HG03095 (cell line): ENCODE data around the gene GUCA2A.

Experiments
- ATAC-seq: cut with Tn5 transposase; IDR thresholded peaks from one replicate; pipeline ENCODE4 v1.9.1; 2021; ENCODE audit warnings: moderate library complexity; ENCODE audit not compliant: unreplicated experiment

GUCA2A gene

DNA sequence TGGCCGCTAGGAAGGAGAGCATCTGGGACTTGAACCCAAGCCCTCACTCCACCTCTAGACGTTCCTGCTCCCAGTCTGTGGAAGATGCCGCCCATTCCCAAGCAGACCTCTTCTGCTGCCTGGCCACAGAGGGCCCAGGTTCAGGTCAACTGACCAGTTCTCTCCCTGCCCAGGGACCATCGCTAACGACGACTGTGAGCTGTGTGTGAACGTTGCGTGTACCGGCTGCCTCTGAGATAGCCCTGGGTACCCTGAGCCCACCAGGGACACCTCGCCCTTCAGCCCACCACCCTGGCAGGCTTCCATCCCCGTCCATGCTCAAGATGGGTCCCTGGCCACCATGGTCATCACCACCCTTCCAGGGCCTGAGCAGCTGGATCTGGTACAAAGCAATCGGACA, 9.2 kb downstream of the GUCA2A start:
- no peak for ATAC-seq

DNA sequence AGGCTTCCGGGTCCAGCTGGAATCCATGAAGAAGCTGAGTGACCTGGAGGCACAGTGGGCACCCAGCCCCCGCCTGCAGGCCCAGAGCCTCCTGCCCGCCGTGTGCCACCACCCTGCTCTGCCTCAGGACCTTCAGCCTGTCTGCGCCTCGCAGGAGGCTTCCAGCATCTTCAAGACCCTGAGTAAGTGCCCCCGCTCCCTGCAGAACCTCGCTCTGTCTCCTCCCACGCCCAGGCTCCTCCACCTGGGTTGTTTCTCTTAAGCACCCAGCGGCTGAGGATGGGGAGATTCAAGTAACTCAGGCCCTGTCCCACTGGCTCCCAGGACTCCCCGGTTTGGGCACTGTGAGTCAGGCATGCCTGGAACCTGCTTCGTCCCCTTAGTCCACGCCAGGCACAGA, 9.9 kb downstream of the GUCA2A start:
- ATAC-seq = no peak

DNA sequence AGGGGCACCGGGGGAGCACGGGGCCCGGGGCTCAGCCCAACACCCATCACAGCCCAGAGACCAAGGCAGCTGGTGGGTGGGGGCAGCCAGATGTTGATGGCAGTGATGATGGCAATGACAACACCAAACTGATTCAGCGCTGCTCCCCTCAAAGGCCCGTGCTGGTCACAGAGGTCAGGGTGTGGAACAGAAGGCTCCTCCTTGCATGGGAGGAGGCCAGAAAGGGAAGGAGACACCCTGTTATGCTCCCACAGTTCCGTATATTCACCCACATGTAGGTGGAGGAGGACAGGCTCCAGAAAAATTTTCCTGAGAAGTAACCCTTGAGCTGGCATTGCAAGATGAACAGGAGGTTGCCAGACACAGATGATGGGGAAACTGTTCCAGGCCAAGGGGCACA, 10.9 kb downstream of the GUCA2A start:
- ATAC-seq = no peak

DNA sequence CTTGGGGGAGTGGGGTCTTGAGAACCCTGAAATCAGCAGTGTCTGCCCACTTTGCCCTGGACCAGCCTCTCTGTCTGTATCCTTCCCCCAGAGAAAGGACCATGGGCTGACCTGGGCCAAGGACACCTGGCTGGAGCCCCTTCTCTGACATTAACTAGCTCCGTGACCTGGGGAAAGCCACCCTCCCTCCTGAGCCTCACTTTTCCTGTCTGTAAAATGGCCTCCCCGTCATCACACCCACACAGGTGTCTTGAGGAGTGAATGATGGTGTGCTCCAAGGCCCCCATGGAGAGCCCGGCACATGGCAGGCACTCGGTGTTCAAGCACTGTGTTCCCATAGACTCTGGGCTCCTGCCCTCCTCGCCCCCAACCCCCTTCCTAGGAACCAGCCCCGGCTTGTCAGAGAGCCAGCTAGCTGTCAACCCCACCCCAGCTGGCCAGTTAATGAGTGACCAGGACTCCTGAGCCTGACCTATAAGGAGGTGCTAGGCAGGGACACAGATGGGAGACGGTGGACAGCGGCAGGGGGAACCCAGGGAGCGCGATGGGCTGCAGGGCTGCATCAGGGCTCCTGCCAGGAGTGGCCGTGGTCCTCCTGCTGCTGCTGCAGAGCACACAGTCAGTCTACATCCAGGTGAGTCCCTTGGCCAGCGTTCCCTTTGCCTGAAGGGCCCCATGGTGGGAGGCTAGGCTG, 11.5 kb downstream of the GUCA2A start, which contains the start of gene GUCA2B:
TSS of gene GUCA2B (plus strand) at position 504 of the 694 bp plus-strand sequence. CDS start at position 545, 41 bp downstream.
- no peak for ATAC-seq

GRCh38 chr1:42152119-42152518, 12.4 kb downstream of the GUCA2A start:
- ATAC-seq = no peak

DNA sequence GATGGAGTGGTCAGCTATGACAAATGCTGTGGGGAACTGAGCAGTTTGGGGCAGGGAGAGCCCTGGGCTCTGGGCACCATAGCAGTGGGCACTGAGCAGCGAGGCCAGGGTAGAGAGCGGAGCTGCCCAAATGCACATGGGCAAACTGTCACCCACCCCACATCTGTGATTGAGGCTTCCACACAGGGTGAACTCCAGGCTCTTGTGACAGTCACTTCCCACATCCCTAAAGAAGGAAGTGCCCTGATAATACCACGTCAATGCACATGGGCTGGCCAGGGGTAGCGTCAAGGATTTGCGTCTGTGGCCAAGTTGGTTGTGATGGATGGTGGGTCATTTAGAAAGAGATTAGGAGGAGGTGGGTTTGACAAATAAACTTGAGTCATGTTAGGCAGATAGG, 13.9 kb downstream of the GUCA2A start:
- no peak for ATAC-seq

GRCh38 chr1:42148166-42148565, 16.4 kb downstream of the GUCA2A start:
- no peak for ATAC-seq

DNA sequence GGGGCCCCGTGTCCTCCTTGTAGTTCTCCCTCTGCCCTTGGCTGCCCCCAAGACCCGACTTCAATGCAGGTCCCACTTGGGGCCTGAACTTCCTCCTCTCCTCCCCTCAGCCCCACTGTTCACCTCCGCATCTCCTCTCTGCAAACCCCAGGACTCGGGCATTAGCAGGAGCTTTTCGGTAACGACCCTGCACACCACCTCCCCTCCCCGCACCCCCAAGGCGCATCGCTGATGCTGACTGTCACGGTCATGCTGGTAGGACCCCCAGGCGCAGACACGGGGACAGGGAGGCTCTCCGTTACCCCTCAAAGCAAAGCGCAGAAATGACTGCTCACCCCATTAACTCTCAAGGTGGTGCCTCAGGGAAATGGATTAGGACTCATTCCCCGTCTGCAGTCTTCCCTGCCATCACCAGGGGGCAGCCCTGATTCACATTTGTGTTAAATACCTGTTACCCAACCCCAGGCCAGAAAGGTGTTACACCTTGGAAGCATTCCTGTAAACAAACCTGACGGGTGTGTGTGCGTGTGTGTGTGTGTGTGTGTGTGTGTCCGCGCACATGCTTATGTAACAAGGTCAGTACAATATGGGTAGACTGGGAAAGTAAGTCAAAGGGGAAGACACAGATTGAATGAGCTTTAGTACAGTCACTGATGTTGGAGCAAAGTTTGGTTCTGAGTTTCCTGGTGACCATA, 17.8 kb downstream of the GUCA2A start:
- ATAC-seq = no peak

DNA sequence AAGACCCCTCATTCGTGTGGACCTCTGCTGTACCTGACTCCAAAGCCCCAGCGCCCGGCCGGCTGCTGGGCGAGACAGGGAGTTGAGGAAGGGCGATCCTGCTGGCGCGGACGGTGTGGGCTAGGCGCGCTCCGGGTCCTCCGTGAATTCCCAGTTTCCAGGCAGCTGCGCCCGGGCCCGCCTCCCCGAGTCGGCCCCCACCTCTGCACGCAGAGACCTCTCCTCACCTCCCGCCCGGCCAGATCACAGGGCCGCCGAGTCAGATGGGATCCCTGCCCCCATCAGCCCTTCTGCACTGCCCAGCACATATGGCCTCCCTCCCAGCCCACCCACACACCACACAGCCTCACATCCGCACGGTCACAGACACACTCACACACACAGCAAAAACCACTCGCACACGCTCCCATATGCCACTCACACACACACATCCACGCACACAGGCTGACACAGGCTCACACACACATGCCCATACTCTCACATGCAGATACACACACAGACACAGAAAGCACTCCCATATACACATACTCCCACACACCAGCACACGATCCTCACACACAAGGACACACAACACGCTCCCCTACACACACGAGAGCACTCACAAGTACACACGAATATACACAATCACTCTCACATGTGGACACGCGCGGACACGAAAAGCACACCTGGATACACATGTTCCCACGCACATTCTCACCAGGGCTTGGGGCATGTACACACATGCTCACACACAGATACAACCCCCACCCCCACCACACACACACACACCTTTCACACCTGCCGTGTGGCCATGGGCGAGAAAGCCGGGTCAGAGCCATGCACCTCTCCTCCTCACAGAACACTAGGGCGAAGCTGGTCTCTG, 18.6 kb downstream of the GUCA2A start:
- no peak for ATAC-seq

- no peak for ATAC-seq
Observed at GRCh38 chr1:42145389-42145716, 19.2 kb downstream of the GUCA2A start.

- no peak for ATAC-seq
Observed at GRCh38 chr1:42144711-42145388, 19.7 kb downstream of the GUCA2A start.

- no peak for ATAC-seq
Observed at GRCh38 chr1:42143896-42144710, 20.4 kb downstream of the GUCA2A start.

DNA sequence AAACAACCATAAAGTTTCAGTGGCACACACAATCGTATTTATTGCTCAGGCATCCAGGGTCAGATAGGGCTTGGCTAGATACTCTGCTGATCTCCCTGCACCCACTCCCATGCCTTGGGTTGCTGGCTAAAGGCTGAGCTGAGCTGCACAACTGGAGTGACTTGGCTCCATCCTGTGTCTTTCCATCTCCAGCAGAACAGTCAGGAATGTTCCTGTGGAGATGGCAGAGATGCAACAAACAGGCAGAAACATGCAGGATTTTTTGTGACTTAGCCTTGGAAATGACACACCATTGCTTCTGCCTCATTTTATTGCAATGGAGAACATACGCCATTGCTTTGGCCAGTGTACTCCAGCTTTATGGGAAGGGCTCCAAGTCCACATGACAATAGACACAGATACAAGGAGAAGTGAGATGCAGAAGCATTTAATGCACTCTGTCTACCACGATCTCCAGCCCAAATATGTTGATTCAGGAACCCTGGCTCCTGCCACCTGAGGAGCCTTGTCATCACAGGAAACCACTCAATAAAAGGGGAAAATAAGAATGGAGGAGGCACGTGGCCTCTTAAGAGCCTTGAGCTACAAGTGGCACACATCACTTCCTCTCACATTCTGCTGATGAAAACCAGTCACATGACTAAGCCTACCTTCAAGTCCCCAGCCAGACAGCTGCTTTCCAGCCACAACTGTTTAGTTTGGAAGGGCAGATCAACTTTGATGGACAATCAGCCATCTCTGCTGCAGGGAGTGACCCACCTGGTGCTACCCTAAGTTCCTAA, 21.5 kb downstream of the GUCA2A start:
- ATAC-seq = no peak

- ATAC-seq = no peak
Observed at GRCh38 chr1:42141978-42142377, 22.6 kb downstream of the GUCA2A start.

DNA sequence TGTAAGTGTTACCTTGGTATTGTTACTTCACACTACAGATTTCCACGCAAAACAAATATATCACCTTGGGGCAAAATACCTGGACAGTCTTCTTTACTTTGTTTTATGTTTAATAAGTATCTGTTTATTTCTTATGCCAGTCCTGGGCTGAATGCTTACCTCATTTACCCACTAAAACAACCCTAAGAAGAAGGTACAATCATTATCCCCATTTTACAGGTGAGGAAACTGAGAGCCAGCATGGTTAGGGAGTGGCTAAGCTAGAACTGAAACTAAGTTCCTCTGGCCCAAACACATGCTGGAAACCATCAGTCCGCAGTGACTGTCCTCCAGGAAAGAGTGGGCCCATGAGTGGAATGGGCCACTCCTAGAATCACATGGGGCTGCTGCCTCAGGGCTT, 24.4 kb downstream of the GUCA2A start:
- no peak for ATAC-seq

GRCh38 chr1:42139444-42139843, 25.1 kb downstream of the GUCA2A start:
- ATAC-seq = no peak

DNA sequence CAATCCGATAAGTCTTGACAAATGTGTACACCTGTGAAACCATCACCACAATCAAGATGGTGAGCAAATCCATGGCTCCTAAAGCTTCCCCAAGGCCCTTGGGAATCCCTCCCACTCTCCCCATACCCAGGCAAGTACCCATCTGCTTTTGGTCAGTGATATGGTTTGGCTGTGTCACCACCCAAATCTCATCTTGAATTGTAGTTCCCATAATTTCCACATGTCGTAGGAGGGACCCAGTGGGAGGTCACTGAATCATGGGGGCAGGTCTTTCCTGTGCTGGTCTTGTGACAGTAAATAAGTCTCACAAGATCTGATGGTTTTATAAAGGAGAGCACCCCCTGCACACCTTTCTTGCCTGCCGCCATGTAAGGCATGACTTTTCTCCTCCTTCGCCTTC, 26.0 kb downstream of the GUCA2A start:
- ATAC-seq = no peak

DNA sequence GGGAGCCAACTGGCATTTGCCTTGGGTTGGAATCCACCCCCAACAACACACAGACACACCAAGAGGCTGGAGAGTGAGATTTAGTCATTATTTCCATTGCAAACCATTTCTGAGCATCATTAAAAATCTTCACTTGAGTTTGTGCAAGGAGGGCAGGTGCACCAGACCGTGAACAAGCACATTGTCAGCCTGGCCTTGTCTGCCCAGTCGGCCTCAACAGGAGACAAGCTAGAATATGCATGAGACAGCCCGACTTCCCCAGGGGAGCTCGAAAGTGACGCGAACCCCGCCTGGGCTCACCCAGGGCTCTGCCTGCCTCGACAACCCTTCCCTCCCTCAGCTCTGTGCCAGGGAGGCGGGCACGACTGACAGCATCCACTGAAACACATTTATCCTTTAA, 26.8 kb downstream of the GUCA2A start:
- ATAC-seq = no peak

GRCh38 chr1:42136466-42136865, 28.1 kb downstream of the GUCA2A start:
- no peak for ATAC-seq

DNA sequence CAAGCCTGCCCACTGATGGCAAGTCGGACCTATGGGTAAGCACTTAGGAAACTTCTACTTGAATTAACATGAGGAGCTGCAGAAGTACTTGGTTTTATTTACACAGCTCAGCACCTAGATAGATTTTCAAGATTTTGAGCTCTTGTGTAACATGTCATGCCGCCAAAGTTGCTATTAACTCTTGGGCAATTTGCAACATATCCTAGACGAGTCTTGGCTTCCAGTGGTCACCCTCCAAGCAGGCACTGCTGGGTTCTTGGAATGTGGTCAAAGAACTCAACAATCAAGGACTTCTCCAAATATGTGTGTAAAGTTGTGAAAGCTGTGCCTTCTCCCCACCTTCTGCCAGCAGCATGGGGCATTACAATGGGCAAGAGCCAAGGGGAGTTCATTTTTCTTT, 29.1 kb downstream of the GUCA2A start:
- ATAC-seq = no peak
